Embryonic facial prominence (tissue), 1 donor: ENCODE results near the gene LRRC47.
A peak's percentile ranks its signal among the peaks of the same experiment; 100 is the strongest.

Source experiments
- DNase-seq: peaks from one replicate; pipeline ENCODE4 v3.0.0-alpha.2; 2016; ENCODE audit errors: extremely low spot score

Gene LRRC47

DNA sequence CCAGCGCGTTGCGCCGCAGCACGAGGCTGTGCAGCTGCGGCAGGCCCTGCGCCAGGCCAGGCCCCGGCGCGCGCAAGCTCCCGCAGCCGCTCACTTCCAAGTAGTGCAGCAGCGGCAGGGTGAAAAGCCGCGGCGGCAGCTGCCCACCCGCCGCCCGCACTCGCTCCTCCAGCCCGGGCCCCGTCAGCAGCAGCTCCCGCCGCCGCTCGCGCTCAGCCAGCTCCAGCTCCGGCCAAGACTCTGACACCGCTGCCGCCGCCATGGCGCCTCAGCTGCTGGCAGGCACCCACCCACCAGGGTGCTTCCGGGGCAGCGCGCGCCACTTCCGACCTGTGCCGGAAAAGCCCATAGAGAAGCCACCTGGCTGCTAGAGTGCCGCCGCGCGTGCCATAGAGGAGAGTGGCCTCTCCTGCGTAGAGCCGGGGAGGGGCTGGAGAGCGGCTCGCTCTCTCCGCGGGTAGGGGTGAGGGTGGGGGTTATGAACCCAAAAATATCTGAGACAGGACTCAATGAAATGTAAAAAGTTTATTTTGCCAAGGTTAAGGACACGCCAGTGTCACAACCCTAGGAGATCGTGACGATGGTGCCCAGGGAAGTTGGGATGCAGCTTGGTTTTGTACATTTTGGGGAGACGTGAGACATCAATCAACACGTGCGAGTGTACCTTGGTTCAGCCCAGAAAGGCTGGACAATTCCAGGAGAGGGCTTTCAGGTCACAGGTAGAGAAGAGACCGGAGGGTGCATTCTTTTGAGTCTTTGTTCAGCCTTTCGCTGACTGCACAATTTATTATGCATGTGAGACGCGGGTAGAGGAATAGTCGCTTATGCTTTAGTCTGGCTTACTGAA is at the start of gene LRRC47:
LRRC47 (minus strand) TSS at position 284 of the 847 bp plus-strand sequence; CDS start at position 262, 22 bp downstream.
- DNase-seq: peak; percentile 87

DNA sequence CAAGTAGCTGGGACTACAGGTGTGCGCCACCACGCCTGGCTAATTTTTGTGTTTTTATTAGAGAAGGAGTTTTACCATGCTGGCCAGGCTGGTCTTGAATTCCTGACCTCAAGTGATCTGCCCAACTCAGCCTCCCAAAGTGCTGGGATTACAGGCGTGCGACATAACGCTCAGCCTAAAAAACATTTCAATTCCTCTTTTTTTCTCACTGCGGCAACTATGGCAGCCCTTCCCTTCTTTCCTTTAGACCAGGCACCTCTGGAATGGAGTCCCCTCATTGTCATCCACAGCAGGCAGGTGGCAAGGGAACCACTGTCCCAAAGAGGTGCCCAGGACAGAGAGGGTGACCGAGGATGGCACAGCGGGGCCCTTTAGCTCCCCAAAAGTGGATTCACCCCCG is 46.6 kb upstream of the LRRC47 start:
- no peak for DNase-seq

DNA sequence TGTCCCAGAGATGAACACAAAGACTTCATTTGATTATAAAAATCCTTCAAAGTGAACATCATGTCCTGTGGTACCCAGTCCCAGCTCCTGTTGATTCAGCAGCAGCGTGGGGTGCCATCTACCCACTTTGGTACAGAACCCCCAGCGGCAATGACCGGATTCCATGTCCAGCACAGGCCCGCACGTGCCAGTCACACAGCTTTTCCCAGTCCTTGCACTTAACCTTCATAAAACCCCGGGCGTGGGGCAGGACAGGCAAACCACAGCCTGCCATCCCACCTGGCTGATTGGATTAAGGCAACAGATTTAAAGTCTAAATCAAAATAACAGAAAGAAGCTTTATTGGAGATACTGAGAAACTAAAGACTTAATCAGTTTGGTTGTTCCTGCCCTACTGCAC is 45.2 kb upstream of the LRRC47 start:
- DNase-seq: no peak

DNA sequence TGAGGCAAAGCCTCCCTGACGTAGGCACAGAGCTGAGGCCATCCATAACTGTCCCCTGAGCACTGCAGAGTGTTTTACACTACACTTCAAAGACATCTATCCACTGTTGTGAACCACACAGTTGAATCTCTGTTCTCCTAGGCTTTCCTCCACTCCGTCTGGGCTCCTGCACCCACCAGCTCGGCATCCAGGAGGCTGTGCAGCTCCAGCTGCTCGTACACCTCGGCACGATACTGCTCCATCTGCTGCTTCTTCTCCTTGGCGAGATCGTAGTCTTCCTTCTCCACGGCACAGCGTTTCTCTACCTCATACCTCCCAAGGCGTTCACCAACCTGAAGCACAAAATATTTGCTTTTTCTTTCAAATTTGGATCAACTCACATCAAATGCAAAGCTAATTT is 42.5 kb upstream of the LRRC47 start:
- DNase-seq: no peak

DNA sequence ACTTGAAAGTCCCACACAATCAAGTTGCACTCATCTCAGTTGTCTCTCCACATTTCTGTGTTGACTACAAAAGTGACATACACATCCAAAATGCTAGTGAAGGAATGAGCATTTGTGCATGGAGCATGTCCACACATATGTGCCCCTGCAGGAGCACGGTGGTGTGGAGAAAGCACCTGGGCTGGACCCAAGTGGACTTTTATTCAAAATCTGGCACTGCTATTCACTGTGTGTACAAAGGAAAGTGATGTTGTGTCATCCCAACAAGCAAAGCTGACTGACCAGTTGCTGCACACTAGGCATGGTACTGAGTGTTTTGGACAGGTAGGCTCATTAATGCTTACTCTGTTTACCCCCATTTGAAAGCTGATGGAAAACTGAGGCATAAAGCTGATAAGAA is 41.4 kb upstream of the LRRC47 start:
- DNase-seq: no peak

DNA sequence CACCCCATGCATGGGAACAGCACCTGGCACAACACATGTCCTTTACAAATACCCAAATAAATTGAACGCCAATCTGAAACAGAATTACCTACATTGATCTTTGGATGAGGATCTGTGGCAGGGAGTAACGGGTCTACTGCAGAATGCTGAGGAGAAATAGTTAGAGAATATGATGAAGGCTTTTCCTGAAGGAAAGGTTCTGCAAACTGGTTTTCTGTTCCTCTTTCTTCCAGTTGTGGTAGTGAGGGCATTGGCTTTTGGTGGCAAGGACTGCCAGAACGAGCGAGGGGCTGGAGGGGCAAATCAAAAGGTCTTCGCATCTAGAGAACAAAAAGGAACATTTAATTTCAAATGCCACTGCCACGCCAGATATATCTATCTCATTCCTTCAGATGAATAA is 40.9 kb upstream of the LRRC47 start:
- DNase-seq: no peak

DNA sequence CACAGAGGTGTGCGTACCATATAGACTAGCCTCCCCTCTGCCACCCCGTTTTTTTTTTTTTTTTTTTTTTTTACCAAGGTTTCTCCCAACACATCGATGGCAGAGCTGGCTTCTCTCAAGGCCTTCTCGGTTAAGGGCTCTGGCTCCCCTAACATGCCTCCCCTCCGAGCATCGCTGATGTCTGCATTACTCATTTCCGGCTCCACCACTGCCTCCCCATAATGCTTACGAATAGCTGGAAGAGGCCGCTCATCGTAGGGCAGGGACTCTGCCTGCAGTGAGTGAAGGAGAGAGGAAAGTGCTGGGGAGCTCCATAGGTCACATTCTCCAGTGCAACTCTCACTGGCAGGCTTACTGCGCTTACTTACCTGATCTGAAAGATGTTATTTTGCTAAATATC is 40.1 kb upstream of the LRRC47 start:
- no peak for DNase-seq

DNA sequence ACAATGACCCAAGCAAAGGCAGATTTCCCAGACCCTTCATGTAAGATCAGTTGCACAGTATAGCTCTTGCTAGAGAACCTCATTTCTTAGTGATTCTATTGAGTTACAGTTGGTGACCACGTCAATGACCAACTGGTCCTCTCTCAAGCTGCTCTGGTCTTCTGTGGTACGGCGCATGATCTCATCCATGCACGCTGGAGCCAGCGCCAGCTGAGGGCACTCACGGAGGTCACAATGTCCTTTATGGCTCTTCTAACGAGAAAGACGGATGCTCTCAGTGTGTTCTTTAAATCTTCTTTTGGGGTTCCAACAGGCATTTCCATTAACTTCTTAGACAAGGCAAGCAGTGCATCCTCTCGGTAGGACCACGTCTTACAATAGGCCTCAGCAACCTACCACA is 38.4 kb upstream of the LRRC47 start:
- DNase-seq: no peak

DNA sequence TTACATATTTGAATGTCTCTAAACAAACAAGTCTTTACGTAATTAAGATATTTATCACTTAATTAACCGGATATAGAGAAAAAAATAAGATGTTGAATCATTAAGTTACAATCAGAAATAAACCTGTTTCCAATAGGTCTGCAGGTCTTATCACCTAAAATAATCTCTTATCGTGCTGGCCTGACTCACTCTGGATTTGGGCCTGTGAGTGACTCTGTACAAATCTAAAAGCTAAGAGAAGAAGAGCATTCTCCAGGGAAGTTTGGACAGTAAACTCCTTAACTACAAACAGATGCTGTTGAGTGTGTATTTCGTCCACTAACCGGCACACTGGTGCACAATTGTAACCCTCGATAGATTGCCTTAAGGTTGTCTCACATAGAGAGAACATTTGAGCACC is 35.4 kb upstream of the LRRC47 start:
- no peak for DNase-seq

DNA sequence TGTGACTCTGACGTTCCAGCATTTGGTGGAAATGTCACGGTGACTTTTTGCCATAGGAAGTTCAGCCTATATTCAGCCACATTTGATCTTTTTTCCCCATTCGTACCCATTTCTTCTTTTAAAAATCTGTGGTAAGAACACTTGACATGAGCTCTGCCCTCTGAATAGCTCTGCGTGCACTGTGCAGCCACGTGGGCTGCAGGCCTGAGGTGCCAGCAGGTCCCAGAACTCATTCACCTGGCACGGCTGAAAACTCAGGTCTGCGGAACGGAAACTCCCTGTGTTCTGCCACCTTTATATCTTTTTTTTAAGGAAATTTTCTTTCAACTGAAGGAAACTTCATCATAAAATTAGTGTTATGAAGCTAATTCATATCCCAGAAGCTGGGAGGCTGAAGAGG is 32.1 kb upstream of the LRRC47 start:
- DNase-seq: no peak

DNA sequence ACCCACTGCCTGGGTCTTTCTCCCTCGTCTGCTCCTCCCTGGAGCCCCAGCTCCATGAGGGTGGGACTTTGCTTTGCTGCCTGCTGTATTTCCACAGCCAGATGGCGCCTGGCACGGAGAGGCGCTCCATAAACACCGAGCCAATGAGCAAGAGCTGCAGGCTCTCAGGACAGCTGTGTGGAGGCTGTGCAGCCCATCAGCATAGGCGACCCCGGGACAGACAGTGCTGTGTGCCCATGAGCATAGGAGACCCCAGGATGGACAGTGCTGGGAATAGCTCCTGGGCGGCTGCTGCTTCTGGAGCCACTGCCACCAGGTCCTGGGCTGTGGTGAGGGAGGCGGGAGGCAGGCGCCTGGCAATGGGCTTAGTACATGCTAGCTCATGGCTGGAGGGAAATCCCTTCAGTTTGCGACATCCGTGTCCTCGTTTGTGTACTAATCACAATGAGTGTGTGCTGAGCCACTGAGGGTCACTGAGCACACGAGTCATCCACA is 31.6 kb upstream of the LRRC47 start:
- no peak for DNase-seq

DNA sequence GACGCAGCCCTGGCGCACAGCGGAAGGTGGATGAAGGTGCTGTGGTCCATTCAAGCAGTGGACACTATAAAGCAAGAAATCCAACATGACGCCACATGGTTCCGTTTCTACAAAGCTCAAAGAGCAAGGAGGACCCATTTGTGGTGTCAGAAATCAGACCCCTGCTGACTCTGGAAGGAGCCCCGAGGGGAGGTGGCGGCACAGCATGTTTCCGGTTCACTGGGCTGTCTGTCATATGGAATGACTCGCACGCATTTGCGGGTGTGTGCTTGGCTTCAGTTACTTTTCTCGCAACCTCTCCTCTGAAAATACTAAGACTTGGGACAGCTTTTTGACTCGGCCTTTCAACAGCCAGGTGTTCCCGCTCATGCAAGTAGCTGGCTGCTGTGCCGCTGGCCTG is 29.1 kb upstream of the LRRC47 start:
- DNase-seq: no peak

DNA sequence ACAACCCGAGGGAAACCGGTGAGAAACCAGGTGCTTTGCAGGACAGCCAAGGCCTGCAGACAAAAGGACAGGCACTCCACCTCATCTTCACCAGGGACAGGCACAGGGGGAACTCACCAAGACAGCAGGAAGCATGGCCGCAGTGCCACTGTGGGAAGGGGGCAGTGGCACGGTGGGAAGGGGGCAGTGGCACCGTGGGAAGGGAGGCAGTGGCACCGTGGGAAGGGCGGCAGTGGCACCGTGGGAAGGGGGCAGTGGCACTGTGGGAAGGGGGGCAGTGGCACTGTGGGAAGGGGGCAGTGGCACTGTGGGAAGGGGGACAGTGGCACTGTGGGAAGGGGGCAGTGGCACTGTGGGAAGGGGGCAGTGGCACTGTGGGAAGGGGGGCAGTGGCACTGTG is 28.4 kb upstream of the LRRC47 start:
- DNase-seq: no peak

DNA sequence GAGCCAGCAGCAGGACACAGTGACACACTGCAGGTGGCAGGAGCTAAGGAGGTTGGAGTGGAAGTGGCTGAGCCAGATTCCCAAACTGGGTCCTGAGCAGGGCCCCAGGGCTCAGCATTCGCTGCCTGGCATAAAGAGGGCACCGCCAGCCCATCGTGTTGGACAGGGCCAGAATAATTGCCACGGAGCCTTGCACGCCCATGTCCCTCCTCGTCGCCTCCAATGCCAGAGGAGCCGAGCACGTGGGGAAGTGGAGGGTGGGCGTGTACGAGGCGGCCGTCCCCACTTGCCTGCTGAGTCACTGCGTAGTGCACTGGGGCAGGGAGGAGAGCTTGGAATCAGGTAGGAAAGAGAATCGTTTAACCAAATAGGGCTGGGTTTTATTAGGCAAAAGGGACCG is 26.1 kb upstream of the LRRC47 start:
- no peak for DNase-seq

DNA sequence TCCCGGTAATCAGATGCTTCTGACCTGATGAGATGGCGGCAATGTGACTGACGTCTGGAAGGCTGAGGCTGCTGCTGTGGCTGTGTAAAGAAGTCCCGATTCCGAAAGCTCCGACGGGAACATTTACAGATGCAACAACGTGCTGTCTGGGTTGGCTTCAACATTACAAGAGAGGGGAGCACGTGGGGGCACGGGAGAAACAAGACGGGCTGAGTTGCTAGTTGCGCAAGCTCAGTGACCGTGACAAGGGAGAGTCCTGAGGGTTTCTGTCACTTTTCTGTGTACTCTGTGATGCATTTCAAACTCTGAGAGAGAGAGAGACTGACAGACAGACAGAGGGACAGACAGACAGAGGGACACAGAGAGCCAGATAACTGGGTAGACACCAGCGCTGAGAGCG is 25.6 kb upstream of the LRRC47 start:
- no peak for DNase-seq

DNA sequence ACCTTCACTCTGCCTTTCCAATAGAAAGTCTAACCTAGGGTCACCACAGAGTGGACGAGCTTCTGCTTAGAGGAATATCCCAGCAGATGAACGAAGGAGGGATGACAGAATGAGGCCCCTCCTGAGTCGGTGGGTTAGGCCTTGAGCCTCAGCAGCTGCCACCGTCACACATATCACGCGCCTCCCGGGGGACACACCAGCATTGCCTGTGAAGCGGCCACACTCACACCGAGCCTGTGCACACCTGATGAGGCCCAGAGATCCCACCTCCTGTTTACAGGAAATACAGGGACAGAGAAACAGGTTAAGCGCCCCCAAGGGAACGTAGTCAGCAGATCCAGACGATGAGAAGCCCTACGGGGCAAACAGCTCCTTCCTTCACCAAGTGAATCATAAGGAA is 25.1 kb upstream of the LRRC47 start:
- DNase-seq: no peak

DNA sequence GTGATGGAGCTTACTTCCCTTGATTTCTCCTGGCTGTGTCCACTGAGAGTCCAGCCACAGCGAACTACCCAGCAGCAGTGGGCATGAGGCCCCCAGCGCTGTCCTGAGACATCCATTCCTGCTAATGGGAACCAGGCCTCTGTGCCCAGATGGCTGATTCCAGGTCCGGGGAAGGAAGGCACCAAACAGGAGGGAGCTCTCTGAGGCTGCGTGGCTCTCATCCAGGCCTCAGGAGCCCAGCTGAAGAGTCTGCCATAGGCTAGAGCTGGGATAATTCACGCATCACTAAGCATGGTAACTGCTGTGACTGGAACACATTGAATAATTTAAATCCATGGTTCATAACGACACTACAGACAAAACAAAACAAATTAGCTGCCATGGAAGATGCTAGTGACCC is 24.7 kb upstream of the LRRC47 start:
- no peak for DNase-seq

DNA sequence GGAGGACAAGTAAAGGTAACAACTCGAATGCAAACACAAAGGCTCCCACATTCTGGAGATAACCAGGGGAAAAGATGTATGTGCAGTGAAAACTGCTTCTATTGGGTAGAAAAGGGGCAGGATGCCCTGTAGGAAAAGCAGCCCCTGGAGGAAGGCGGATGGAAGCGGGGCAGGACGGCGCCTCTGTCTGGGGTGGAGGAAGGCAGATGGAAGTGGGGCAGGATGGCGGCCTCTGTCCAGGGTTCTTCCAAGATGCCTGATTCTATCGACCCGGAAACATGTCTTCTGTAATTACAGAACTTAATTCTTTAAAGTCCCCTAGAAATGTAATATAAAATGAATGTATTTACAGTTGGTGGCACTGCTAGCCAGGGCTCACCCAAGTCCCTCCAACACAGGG is 24.0 kb upstream of the LRRC47 start:
- no peak for DNase-seq

DNA sequence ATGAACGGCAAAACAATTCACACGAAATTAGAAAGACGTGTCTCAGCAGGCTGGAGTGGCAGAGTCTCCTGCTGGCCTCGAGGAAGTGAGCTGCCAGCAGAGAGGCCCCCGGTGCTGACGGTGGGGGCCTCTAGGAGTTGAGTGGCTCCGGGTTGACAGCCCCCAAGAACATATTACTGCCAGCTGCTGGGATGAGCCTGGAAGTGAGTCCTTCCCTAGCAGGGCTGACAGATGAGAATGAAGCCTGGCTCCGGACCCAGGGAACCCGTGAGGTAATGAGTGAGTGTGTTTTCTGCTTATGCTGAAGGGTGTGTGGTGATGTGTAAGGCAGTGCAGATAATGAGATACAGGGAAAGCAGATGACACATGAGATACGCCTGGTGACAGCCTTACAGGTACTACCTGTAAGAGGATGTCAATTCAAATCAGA is 23.5 kb upstream of the LRRC47 start:
- no peak for DNase-seq

DNA sequence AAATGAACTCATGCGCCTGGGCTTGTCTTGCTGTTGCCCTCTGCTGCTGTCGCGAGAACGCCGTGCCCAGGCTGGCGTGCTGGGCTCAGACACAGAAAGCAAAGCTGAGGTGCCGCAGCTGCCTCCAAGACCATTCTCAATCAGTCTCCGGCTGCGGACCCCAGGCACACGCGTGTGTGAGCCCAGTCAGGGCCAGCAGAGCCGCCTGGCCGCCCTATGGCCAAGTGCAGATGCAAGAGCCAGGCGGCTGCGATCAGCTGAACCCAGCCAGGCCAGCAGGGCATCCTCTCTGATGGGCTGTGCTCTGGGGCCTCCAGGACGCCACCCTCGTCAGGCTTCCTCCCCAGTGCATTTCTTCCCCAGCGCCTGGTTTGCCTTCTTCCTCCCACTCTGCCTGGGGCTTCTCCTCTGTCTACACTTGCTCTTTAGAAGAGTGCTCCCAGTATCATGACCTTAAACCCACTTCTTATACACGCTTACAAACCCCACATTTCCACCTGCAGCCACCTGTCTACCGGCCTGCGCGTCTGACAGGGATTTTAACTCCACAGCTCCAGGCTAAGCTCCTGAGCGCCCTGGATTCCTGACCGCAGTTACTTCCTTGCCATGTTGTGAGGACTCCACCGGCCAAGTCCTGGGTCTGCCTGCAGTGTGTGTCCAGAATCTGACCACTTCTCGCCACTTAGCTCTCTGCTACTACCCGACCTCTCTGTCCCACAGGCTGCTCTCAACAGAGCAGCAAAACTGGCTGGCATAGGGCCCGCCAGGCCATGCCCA is 21.7 kb upstream of the LRRC47 start:
- no peak for DNase-seq

DNA sequence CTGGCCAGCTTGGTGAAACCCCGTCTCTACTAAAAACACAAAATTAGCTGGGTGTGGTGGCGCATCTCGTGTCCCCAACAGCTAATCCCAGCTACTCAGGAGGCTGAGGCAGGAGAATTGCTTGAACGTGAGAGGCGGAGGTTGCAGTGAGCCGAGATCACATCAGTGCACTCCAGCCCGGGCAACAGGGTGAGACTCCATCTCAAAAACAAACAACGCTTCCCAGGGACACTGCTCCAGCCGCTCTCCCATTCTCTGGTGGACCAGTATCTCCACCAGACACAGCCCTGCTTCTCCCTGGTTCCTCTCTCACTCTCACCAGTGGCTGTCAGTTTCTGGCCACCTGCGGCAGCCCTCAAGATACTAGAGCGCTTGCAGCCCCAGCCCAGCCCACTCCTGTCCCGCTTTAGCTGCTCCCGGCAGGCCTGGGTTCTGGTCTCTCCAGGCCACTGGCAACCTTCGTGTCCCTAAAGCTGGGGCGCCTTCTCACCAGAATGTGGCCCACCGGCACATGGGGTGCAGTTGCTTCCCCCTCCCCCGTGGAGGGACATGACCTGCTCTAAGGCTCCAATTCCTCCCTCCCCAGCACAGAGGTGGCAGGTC is 20.9 kb upstream of the LRRC47 start:
- DNase-seq: no peak

DNA sequence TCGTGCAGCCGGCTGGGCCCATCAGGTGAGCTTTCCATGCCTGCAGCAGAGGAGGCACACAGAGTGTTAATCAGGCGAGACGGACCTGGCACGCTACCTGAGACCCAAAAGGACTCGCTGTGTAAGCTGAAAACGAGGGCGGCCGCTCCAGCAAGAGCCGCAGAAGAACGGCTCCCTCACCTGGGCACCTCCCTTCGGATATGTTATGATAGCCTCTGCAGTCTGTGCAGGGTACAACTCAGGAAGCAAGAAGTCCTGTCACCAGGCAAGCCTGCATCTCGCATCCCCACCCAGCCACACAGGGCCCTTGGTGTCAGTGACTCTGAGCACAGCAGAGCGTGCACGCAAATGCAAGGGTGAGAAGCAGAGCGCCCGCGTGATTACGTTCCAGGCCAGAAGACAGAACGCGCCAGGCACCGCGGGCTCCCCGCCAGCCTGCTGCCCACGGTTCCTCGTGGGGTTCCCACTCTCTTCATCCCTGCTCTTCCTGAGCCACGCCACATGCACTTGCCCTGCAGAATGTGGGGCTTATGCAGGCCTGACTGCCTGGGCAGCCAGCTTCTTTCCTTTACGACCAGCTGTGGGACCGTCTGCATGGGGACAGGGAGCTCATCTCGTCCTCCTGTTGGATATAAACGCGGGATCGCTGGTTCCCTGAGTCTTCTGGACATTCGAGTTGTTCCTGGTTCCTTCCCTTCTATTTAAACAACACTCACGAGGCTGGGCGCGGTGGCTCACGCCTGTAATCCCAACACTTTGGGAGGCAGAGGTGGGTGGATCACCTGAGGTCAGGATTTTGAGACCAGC is 20.2 kb upstream of the LRRC47 start:
- DNase-seq: no peak
